DND-41 (cell line): ENCODE data around the gene UBQLN2.

Experiments used
- CTCF ChIP-seq: IDR thresholded peaks from 2 replicates; pipeline ENCODE4 v1.5.1; 2012; ENCODE audit warnings: borderline replicate concordance, low read length, moderate library complexity, mild to moderate bottlenecking; ENCODE audit not compliant: poor library complexity, severe bottlenecking; ENCODE audit errors: extremely low read depth
- EZH2 ChIP-seq: IDR thresholded peaks from 3 replicates; pipeline ENCODE4 v1.6.1; 2012; ENCODE audit warnings: borderline replicate concordance, low read depth, mild to moderate bottlenecking, moderate library complexity, low read length, inconsistent platforms; ENCODE audit not compliant: severe bottlenecking

GRCh38 chrX:56554870-56555269 is 8.6 kb upstream of the UBQLN2 start:
- TF ChIP-seq CTCF (no peak), EZH2 (no peak)
